Embryonic facial prominence (tissue), 1 donor: ENCODE data around the gene GPR157.
"Not testable (repeated sequence)": the region's sequence is repeated elsewhere in the genome, so short reads cannot be mapped to it uniquely, and the experiment has no call there.

Experiments used
- DNase-seq: peaks from one replicate; pipeline ENCODE4 v3.0.0-alpha.2; 2016; ENCODE audit errors: extremely low spot score

GPR157 gene

DNA sequence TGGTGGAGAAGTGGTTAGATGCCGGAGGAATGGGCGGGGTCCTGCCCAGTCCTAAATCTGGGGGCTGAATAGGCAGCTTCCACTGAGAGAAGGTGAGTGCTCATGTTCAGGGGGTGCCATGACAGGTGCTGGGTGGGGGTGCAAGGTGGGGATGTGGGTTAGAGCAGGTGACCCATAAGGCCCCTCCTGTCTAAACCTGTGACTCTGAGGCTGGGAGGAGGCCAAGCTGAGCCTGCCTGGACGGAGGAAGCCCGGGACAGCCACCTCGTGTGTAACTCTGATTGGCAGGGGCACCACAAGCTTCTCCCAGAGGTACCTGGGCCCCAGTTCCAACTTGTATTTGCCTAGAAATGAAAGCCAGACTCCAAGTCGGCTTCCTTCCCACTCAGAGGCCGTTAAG, 10.7 kb downstream of the GPR157 start:
- no peak for DNase-seq

- no peak for DNase-seq
Measured at GRCh38 chr1:9115351-9116205, 13.3 kb downstream of the GPR157 start.

DNA sequence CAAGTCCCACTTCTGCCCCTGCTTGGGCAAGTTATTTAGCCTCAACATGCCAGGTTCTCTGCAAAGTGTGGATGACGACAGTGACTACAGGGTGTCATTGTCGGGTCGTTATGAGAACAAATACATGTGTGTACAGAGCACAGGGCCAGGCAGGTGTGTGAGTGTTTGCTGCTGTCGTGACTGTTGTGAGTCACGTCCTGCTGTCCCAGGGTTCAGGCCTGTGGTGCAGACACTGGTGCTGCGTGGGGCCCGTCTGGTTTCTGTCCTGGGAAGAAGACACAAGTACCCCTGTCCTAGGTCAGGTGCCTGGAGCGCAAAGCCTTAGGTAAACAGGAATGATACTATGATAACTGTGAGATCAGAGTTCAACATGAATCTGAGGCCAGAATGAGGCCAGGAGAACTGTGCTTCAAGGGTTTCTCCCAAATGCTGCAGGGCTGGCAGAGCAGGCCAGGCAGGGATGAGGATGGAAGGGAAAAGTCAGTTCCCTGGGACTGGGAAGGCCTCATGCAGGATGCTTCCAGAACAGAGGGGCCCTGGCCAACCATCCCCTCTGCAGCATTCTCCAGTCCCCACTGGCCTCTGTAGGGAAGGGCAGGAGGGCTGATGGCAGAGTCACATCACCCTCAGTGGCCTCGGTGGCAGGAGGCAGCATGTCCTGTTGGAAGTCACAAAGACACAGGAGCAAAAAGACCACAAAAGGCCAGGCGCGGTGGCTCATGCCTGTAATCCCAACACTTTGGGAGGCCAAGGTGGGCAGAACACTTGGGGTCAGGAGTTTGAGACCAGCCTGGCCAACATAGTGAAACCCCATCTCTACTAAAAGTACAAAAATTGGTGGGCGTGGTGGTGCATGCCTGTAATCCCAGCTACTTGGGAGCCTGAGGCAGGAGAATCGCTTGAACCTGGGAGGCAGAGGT, 15.7 kb downstream of the GPR157 start:
- no peak for DNase-seq

DNA sequence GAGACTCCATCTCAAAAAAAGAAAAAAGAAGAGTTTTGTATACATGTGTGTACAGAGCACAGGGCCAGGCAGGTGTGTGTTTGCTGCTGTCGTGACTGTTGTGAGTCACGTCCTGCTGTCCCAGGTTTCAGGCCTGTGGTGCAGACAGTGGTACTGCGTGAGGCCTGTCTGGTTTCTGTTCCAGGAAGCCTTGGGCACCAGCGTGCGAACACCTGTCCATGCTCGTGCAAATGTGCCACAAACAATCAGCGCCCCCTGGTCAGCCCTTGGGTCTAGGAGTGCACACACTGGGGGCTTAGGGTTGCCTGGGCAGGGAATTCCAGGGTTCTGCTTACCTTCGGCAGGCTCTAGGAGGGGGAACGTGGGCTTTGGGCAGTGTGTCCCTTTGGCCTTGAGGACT, 16.9 kb downstream of the GPR157 start:
- no peak for DNase-seq

DNA sequence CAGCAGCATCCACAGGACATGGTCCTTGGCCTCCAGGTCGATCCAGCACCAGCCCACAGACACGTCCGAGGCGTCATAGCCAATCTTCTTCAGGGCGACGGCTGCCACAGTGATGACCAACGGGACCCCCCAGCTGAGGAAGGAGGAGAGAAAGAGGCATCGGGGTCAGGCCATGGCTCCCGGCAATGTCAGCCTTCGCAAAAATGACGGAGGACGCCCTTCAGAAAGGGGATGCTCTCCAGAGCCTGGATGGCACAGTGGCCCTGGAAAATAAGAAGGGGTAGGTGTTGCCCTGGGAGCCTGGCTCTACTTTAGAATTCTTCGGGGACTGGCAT, 17.6 kb downstream of the GPR157 start:
- no peak for DNase-seq

GRCh38 chr1:9110669-9111356, 18.1 kb downstream of the GPR157 start:
- DNase-seq: no peak

GRCh38 chr1:9108056-9108665, 20.7 kb downstream of the GPR157 start:
- no peak for DNase-seq

GRCh38 chr1:9107136-9107535, 21.8 kb downstream of the GPR157 start:
- DNase-seq: no peak

DNA sequence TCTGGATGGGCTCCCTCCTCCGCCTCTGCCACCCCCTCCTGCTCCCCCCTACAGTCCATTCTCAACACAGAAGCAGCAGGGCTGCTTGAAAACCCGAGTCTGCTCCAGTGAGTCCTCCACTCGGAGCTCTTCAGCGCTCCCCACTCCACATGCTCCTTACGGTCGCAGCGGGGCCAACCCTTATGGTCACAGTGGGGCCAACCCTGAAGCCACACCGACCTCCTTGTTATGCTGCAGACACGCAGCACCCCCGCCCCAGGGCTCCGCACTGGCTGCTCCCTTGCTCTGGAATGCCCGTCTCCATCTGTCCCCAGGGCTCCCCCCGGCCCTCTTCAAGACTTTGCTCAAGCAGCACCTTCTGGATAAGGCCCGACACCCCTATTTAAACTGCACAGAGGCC, 22.6 kb downstream of the GPR157 start:
- DNase-seq: no peak

GRCh38 chr1:9105336-9105867, 23.5 kb downstream of the GPR157 start:
- no peak for DNase-seq

DNA sequence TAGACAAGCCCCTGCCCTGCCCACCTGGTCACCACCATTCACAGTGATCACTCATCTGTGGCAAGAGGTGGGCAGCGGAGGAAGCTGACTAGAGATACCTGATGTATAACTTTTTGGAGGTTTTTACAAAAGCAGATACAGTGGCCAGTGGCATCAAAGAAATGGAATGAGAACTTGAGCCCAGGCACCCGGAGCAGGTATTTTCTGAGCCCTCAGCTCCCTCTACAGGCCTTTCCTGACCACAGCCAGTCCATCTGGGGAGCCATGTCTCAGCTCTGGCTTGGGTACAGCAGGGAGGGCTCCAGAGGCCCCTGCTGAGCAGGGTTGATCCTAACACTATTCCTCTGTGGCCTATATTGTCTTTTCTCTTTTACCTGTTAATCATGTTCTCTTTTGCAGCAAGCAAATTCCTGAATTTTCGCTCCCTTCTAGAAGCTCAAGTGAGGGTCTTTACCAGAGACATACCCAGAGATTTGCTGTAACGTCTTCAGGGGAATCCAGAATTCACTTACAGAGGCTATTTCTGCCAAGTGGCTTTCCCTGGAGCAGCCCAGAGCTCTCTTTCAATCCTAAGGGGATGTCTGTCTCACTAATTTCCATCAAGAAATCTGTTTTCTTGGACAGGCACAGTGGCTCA, 27.3 kb downstream of the GPR157 start:
- no peak for DNase-seq

DNA sequence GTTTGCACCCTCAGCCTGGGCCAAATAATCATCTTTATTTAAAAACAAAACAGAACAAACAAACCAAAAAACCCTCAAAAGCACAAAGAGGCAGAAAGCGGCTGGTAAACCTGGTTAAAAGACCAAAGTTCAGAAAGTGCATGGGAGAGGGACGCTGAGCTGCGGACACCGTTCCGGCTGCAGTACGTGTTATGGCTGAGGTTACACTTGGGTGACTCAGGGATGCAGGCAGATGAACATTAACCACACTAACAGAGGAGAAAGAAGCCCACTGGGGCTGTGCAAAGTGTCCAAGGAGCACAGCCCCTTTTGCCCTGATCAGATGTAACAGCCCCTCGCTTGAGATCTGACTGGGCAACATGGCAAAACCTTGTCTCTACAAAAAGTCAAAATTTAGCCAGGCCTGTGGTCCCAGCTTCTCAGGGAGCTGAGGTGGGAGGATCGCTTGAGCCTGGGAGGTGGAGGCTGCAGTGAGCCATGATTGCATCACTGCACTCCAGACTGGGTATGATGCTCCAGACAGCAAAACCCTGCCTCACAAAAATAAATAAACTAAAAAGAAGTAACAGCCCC, 28.3 kb downstream of the GPR157 start:
- DNase-seq: no peak

DNA sequence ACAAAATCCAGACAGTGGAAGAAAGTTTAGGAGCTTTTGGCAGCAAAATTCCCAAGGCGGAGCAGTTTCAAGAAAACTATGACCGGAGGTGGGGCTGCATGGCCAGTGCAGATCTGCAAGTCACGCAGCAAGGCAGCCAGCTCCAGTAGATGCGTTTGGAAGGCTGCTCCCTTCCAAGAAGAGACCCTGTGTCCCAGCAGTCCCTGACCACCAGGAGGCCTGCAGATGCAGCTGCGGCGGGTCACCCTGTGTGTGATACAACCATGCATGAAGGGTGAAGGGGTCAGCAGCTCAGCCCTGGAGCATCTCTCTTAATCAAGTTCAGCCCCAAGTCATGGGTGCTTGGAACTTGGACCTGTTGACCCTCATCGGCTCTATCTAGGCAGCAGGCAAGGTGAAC, 29.3 kb downstream of the GPR157 start:
- DNase-seq: no peak

DNA sequence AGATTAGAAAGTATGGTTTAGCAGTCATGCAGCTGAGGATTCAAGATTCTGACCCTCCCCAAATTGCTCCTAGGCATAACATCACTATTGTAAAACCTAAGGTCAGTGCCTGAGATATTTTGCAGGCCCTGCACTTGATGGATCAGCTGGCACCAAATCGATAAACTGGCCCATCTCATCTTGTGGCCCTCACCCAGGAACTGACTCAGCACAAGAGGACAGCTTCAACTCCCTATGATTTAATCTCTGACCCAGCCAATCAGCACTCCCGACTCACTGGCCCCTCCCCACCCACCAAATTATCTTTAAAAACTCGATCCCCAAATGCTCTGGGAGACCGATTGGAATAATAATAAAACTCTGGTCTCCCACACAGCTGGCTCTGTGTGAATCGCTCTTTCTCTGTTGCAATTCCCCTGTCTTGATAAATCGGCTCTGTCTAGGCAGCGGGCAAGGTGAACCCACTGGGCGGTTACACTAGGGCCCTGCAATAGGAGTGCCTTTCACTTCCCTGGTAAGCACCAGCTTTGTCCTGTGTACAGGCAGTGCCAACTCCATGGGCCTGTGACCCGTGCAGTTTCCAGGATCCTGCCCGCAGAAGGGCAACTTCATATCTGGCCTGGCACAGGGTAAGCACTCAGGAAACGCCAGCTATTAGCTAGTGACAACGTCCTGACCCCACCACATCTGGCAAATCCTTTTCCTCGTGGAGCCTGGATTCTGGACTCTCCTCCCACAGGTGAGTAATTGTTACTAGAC, 30.8 kb downstream of the GPR157 start:
- DNase-seq: no peak

DNA sequence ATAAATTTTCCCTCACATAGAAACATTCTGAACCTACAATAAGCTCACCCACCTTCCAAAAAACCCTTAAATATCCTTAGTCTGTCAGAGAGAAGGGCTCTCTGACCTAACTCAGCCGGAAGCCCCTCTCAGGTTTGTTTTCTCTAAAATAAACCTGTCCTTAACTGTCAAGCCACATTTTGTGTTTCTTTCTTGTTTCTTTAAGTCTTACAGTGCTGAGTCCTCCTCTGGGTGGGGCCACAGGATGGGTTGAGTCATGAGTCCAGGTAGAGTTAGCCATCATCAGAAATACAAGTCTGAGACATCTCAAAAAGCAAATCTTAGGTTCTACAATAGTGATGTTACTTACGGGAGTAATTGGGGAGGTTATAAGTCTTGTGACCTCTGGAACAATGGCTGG, 33.1 kb downstream of the GPR157 start:
- DNase-seq: no peak

- not testable (repeated sequence) for DNase-seq
Measured at GRCh38 chr1:9093996-9094595, 34.8 kb downstream of the GPR157 start.

- DNase-seq: no peak
Measured at GRCh38 chr1:9093581-9093980, 35.3 kb downstream of the GPR157 start.

DNA sequence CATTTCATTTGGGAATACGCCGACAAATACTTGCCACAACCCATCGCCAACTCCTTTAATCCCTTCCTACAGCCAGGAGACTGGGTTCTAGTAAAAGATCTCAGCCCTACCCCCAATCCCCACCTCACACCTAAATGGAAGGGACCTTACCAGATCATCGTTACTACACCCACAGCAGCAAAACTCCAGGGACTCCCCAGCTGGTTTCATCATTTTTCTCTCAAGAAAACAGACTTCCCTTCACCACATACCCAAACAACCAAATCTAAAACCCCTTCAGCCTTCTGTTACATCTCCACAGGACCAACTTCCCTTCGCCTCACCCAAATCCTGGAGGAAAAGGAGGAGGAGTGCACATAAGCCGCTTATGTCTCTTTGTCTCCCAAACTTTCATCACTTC, 35.8 kb downstream of the GPR157 start:
- no peak for DNase-seq

DNA sequence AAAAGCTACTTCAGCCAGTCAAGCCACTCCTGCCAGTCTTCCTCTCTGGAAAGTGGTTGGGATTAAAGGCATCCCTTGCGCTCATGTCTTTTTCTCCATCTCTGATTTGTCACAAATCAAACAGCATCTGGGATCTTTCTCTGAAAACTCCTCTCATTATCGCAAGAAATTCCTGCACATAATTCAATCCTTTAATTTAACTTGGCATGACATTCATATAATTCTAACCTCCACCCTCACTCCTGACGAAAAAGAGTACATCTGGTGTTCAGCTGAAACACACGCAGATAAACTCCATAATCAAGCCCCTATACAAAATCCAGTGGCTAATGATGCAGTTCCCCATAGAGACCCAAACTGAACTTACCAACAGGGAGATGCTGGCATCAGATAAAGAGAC, 40.1 kb downstream of the GPR157 start:
- DNase-seq: no peak
